ENCODE results near the gene NUP153. TPM values are rescaled to one million over a fixed set of nuclear protein-coding genes. Genes with fewer than 3 reads are reported as not detected.

Gene NUP153
- total RNA-seq, 4 donors from 2014 or later, result 28.4 to 32.8 (median 31.5) TPM

DNA sequence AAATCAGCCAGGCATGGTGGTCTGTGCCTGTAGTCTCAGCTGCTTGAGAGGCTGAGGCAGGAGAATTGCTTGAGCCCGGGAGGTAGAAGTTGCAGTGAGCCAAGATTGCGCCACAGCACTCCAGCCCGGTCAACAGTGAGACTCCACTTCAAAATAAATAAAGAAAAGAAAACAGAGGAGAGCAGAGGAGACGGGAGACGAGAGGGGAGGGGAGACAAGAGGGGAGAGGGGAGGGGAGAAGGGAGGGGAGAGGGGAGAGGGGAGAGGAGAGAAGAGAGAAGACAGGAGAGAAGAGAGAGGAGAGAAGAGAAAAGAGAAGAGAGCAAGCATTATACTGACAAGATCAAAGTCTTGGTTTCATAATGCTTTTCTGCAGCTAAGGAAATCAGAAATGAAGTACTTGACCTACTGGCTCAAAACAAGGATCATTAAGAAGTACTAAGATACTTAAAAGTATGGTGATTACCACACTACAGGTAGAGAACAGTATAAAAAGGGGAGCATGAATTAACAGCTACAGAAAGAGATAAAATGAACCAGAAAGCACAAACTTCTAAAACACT lies 76.1 kb downstream of the NUP153 start:
- H3K27ac ChIP-seq (replicated peaks in 1 of 4), result no peak overlapping the region
- TF ChIP-seq, protein P1, sequence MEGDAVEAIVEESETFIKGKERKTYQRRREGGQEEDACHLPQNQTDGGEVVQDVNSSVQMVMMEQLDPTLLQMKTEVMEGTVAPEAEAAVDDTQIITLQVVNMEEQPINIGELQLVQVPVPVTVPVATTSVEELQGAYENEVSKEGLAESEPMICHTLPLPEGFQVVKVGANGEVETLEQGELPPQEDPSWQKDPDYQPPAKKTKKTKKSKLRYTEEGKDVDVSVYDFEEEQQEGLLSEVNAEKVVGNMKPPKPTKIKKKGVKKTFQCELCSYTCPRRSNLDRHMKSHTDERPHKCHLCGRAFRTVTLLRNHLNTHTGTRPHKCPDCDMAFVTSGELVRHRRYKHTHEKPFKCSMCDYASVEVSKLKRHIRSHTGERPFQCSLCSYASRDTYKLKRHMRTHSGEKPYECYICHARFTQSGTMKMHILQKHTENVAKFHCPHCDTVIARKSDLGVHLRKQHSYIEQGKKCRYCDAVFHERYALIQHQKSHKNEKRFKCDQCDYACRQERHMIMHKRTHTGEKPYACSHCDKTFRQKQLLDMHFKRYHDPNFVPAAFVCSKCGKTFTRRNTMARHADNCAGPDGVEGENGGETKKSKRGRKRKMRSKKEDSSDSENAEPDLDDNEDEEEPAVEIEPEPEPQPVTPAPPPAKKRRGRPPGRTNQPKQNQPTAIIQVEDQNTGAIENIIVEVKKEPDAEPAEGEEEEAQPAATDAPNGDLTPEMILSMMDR (IDR thresholded peaks at IDR 0.05), result no peak
- TF ChIP-seq POLR2AphosphoS5 (IDR thresholded peaks at IDR 0.05) (no peak), POLR2A (IDR thresholded peaks at IDR 0.05; ENCODE audit: low read depth) (no peak), EP300 (IDR thresholded peaks at IDR 0.05) (no peak)
- H3K4me1 ChIP-seq, result peaks cover 0 to 6% (median 5%) of the 10 kb centered on the region in 4 donors
- H3K36me3 ChIP-seq, result peaks cover 3 to 79% (median 43%) of the 10 kb centered on the region in 4 donors
- H3K9me3 ChIP-seq, result no peaks in the 10 kb centered on the region
- intact Hi-C loops (cut with DNase I), result loop anchor here (10.0 kb wide), 1 partner anchor 144 kb away; no protein-coding TSS in a partner anchor
- no peak overlapping the region for H3K4me3 ChIP-seq
- 55% methylated on average over 5 of the region's 5 CpGs for WGBS
- H3K27me3 ChIP-seq, result no peaks in the 10 kb centered on the region
- DNase-seq (ENCODE audit: extremely low spot score), result no peak

DNA sequence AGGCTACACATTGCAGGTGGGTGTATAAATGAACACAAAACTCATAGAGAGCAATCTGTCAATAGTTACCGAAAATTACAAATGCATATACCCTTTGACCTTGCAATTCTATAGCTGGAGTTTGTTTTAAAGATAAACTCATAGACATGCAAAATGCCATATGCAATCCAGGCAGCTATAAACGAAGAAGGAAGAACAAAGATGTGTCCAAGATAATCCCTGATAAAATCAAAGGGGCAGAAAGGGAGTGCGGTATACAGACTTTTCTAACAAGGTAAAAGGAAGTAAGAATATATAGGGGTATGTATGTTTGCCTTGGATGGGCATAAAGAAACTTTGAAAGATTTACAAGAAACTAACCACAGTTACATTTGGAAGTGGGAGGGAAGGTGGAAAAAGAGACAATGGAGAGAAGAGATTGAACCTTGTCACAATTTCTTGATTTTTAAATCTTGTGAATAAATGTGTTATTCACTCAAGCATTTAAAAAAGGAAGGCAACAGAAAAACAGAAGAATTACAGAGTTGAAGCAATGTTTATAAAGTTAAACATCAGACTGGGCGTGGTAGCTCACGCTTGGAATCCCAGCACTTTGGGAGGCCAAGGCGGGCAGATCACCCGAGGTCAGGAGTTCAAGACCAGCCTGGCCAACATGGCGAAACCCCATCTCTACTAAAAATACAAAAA lies 76.8 kb downstream of the NUP153 start:
- Histone ChIP-seq H3K27ac (replicated peaks in 1 of 4) (no peak overlapping the region), H3K4me1 (peaks cover 0 to 6% (median 5%) of the 10 kb centered on the region in 4 donors), H3K27me3 (no peaks in the 10 kb centered on the region), H3K9me3 (no peaks in the 10 kb centered on the region), H3K4me3 (no peak overlapping the region), H3K36me3 (peaks cover 7 to 79% (median 44%) of the 10 kb centered on the region in 4 donors)
- intact Hi-C loops (cut with DNase I), result loop anchor here (10.0 kb wide), 1 partner anchor 145 kb away; no protein-coding TSS in a partner anchor
- no peak for DNase-seq (ENCODE audit: extremely low spot score)
- 91% methylated on average over 8 of the region's 8 CpGs for WGBS
- TF ChIP-seq EP300 (IDR thresholded peaks at IDR 0.05), result no peak
- TF ChIP-seq POLR2A (IDR thresholded peaks at IDR 0.05; ENCODE audit: low read depth), result no peak
- TF ChIP-seq, protein P1 (IDR thresholded peaks at IDR 0.05), result no peak
- no peak for TF ChIP-seq POLR2AphosphoS5 (IDR thresholded peaks at IDR 0.05)

DNA sequence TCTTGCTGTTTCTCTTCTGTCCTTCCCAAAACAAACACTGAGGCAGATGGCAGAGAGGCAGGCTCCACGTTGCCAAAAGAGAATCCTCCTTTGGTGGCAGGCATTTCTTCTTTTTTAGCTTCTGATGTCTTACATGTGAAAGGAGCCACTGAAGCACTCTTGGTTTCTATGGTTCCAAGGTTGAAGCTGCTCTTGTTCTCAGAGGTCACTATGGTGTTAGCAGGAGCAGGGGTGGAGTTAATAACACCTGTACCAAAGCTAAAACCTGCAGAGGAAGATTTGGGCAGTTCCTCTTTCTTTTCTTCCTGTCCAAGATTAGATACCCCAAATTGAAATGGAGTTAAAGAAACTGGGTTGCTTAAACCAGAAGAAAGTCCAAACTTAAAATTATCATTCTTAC lies 77.9 kb downstream of the NUP153 start:
- H3K9me3 ChIP-seq, result no peaks in the 10 kb centered on the region
- intact Hi-C loops (cut with DNase I), result no loop called here
- H3K4me3 ChIP-seq, result no peak overlapping the region
- 33% methylated on average over 1 of the region's 1 CpG for WGBS
- H3K36me3 ChIP-seq, result peaks cover 7 to 82% (median 52%) of the 10 kb centered on the region in 4 donors
- H3K27me3 ChIP-seq, result no peaks in the 10 kb centered on the region
- peaks cover 0 to 15% (median 12%) of the 10 kb centered on the region in 4 donors for H3K4me1 ChIP-seq
- no peak for TF ChIP-seq POLR2AphosphoS5 (IDR thresholded peaks at IDR 0.05)
- no peak for TF ChIP-seq EP300 (IDR thresholded peaks at IDR 0.05)
- TF ChIP-seq, protein P1 (IDR thresholded peaks at IDR 0.05), result no peak
- TF ChIP-seq POLR2A (IDR thresholded peaks at IDR 0.05; ENCODE audit: low read depth), result no peak
- no peak for DNase-seq (ENCODE audit: extremely low spot score)
- H3K27ac ChIP-seq (replicated peaks in 1 of 4), result no peak overlapping the region

DNA sequence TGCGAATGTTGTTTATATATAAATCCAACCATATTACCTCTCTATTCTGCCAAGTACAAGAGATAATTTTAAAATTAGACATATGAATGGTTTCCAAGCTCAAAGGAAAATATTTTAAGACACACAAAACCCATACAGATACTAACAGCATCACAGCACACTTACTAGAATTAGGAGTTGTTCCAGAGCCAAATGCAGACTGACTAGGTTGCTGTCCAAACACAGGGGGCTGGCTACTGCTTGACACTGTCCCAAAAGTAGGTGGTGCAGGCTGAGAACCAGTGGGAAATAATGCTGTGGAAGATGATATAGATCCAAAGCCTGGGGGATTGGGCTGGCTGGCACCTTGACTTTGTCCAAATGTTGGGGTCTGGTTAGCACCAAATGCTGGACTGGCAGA lies 82.3 kb downstream of the NUP153 start:
- 40% methylated on average over 1 of the region's 1 CpG for WGBS
- peaks cover 12 to 77% (median 47%) of the 10 kb centered on the region in 4 donors for H3K36me3 ChIP-seq
- no peaks in the 10 kb centered on the region for H3K9me3 ChIP-seq
- TF ChIP-seq POLR2AphosphoS5 (IDR thresholded peaks at IDR 0.05) (no peak), EP300 (IDR thresholded peaks at IDR 0.05) (no peak), POLR2A (IDR thresholded peaks at IDR 0.05; ENCODE audit: low read depth) (no peak)
- TF ChIP-seq, protein P1 (IDR thresholded peaks at IDR 0.05), result no peak
- no peak for DNase-seq (ENCODE audit: extremely low spot score)
- peaks cover 7 to 21% (median 8%) of the 10 kb centered on the region in 4 donors for H3K4me1 ChIP-seq
- H3K27me3 ChIP-seq, result no peaks in the 10 kb centered on the region
- H3K27ac ChIP-seq (replicated peaks in 1 of 4), result no peak overlapping the region
- H3K4me3 ChIP-seq, result no peak overlapping the region
- intact Hi-C loops (cut with DNase I), result no loop called here

All from esophagus muscularis mucosa (tissue), 4 donors.